Stomach (tissue), 4 donors: Measurements from ENCODE around the gene PLXNA2.

Experiments
- POLR2A ChIP-seq, 4 donors: fragments of 450-650 bp; IDR thresholded peaks; one replicate each; pipeline ENCODE4 v1.6.1; 2016; ENCODE audit warnings: antibody characterized with exemption in 4 of 4, control low read depth in 2 of 4, mild to moderate bottlenecking in 1 of 4, moderate library complexity in 1 of 4
- POLR2AphosphoS5 ChIP-seq, 3 donors: sonication (generic); formaldehyde crosslinking; IDR thresholded peaks; one replicate each; pipeline ENCODE4 v1.6.1; 2016; ENCODE audit warnings: antibody characterized with exemption in 3 of 3
- TF ChIP-seq, protein P1 (sequence below), 7 experiments: fragments of 450-650 bp in 4 of 7; fragments of 200-600 bp in 3 of 7; sonication (generic) in 3 of 7; IDR thresholded peaks; one replicate each; pipeline ENCODE4 v1.5.1; 2016 to 2019; ENCODE audit warnings: antibody characterized with exemption in 7 of 7, control low read depth in 2 of 7, mild to moderate bottlenecking in 1 of 7

DNA sequence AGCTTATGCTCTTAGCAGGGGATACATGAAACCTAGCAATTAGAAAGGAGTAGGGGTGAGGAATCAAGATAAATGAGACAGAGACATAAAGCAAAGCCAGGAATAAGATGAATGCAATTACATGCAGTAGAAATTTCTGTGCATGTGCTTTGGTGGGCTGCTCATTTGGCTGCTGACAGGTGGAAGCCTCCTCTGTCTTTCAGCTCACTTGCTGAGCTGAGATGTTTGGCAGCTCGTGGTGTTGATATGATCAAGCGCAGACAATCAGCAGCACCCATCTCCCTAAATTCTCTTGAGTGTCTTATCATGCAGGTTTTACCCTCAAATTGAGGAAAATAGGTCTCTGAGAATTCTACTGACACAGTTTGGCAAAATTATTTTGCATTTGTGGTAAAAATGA is 224.9 kb downstream of the PLXNA2 start:
- TF ChIP-seq POLR2A (IDR thresholded peaks at IDR 0.05): no peak
- TF ChIP-seq, protein P1, sequence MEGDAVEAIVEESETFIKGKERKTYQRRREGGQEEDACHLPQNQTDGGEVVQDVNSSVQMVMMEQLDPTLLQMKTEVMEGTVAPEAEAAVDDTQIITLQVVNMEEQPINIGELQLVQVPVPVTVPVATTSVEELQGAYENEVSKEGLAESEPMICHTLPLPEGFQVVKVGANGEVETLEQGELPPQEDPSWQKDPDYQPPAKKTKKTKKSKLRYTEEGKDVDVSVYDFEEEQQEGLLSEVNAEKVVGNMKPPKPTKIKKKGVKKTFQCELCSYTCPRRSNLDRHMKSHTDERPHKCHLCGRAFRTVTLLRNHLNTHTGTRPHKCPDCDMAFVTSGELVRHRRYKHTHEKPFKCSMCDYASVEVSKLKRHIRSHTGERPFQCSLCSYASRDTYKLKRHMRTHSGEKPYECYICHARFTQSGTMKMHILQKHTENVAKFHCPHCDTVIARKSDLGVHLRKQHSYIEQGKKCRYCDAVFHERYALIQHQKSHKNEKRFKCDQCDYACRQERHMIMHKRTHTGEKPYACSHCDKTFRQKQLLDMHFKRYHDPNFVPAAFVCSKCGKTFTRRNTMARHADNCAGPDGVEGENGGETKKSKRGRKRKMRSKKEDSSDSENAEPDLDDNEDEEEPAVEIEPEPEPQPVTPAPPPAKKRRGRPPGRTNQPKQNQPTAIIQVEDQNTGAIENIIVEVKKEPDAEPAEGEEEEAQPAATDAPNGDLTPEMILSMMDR (IDR thresholded peaks at IDR 0.05): no peak
- no peak for TF ChIP-seq POLR2AphosphoS5 (IDR thresholded peaks at IDR 0.05)
